ENCODE data around the gene RGS19.

RGS19 gene

DNA sequence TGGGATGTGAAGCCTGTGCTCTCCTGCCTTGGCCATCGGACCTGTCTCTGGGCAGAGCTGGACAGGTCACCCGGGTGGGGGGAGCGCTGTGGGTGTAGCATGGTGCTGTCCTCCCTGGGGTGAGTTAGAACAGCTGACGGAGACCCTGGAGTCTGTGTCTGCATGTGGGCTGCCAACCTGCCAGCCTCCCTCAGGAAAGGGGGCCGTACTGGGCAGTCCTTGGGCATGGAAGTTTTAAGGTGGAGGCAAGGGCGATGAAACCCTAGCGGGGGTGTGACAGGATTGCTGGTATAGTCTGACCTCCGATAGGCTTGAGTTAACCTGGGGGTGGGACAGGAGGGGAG is 32.3 kb downstream of the RGS19 start:
- DNase-seq = no peak

DNA sequence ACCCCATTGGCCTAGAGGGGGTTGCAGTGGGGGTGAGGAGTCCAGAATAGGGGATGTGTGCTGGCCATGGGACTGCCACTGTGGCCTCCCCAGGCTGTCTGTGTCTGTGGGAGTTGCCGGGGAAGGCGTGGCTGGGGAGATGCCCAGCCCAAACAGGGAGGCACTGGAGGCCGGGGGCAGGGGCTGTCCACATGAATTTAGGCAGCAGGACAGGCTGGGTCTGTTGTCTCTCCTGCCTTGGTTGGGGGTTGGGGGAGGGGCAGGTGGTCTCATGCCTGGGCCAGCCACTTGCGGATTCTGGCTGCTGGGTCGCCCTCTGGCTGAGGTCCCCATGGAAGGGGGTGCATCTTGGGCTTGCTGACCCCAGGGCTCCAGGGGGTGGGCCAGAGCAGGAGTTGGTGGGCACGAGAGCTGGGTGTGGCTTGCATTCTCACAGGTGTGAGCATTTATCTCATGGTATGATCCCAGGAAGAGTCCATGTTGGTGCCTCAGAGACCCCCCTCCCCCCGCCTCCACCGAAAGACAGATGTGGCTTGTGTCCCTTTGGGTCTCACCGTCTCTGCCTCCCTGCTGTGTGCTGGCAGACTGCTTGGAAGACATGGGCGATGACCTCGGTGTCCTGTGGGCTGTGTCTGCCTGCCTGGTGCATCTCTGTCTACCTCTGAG is 33.8 kb downstream of the RGS19 start:
- DNase-seq = no peak

DNA sequence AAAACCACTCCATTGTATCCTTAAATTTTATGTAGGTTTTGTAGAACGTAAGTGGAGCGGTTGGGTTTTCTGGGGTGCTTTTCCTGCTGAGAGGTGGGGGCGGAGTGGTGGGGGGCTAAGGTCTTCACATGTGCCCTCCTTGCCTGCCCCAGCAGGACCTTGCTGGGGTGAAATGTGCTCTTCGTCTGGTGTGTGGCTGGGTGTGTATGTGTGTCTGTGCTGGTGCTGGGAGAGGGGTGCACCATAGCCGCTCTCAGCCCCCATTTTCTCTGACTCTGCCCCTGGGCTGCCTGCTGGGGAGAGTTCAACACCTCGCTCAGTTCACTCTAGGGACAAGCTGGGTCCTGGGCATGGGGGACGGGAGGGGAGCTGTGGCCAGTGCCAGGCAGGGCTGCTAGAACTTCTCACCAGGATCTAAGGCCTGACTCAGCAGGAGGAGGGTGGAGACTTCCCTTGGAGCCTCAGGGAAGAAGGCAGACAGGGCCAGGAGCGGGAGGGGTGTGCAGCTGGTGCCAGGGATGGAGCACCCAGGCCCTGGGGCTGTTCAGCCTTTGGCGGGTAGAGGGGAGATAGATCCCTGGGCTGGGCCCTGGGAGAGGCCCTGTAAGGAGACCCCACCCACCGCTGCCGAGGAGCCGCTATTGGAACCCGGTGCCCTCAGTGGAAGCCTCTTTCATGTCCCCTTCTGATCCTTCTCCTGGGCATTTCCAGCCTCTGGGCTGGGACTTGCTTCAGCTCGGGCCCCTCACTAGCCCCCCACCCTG is 34.7 kb downstream of the RGS19 start:
- DNase-seq = no peak

DNA sequence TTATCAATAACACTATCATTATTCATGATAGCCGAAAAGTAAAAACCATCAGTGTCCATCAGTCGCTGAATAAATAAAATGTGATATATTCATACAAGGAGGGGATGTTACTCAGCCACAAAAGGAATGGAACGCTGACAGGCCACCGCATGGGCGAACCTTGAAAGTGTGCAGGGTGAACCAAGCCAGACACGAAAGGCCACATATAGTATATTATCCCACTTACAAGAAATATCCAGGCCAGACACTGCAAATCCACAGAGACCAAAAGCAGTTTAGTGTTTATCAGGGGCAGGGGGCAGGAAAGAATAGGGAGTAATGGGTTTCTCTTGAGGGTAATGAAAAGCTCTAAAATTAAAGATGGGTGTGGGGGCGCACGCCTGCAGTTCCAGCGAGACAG is 35.5 kb downstream of the RGS19 start:
- no peak for DNase-seq

DNA sequence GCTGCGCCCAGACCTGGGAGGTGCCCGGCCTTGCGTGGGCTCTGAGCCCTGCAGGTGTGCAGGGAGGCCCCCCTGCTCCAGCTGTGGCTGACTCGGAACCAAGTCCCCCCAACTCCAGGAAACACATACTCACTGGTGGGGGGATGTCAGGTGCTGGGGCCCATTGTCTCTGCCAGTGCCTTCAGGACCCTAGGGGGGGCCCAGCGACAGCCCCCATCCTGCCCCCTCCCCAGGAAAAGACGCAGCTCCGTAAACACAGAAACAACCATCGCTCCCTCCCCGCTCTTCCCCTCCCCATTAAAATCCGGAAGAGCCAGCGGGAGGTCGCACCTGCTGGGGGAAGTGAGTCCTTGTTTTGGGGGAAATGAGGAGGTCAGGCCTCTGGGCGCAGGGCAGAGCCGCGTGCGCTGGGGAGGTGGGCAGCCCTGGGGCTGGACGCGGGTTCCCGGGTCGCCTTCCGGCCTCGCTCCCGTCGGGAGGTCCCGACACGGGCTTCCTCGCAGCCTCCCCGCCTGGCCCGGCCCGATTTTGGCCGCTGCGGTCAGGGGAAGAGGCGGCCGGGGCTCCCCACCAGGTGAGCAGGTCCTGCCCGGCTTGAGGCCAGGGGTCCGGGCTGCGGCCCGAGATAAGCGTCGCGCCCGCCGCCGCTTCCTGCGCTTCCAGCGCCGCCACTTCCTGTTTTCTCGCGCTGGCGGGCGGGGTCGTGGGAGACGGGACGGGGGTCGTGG is 37.1 kb downstream of the RGS19 start:
- DNase-seq = no peak

DNA sequence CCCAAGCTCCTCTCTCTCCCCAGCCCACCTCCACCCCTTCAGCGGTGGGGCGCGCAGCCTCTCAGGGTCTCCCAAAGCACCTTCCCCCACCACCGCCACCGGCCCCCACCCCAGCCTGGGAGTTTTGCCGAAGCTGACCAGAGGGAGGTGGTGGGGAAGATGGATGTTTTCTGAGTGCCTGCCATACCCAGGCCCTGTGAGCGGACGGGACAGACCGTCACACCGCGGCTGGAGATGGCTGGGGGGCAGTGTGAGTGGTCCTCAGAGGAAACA is 37.6 kb downstream of the RGS19 start:
- no peak for DNase-seq

DNA sequence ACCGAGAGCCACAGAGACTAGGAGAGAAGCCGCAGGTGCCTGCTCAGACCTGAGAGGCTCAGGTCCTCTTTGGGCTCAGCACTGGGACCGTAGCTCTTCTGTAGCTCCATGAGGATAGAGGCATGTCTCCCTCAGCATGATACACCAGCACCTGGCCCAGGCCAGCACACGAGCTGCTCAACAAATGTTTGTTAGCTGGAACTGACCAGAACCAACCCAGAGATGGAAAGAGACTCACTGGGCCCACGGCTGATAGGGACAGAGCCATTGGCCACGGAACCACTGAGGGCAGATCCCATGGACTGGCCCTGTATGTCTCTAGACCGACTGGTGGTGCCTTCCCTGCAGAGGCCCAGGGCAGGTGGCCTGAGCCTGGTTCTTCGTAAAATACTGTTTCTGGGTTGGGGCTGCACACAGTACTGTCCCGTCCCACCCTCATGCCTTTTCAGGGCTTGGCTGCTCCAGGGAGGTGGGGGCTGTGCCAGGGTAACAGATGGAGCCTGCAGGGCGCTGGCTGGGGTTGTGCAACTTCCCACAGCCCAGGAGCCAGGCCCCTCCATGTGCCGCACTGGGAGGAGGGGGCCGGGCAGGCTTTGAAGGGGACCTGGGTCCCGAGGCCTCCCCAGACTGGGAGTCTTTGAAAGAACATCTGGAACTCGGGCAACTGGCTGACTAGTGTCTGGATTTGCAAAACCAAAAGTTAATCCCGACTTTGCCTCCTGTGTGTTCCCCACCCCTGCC is 38.1 kb downstream of the RGS19 start:
- DNase-seq = no peak

DNA sequence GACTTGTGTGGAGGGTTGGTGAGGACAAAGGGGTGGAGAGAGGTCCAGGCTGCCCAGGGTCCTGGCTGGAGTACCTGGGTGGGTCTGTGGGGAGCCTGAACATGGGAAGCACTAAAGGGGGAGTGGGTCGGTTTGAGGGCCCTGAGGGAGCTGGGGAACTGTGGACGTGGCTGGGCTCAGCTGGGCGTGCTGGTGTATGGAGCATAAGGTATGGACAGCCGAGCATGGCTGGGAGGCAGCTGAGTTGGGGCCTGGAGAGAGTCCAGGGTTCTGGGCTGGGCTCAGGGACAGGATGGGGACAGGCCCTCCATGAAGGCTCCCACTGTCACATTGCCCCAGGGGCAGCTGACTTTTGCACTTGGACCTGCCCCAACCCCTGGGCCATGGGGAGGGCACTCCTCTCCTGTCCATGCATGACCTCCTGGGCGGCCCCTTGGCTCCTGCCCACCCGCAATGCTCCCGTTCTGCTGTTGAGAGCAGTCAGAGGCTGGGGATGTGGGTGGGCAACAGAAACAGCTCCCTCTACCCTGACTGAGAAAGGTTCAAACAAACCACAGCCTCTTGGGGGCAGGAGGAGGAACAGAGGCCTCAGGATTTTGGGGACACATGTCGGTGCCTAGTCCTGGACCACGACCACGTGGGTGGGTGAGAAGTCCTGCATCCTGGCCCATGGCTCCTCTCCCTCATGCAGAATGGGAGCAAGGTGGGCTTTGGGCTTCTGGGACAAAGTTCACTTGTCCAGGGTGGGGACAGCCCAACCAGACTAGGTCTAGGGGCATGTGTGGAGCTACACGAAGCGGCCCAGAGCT is 38.9 kb downstream of the RGS19 start:
- DNase-seq = no peak

DNA sequence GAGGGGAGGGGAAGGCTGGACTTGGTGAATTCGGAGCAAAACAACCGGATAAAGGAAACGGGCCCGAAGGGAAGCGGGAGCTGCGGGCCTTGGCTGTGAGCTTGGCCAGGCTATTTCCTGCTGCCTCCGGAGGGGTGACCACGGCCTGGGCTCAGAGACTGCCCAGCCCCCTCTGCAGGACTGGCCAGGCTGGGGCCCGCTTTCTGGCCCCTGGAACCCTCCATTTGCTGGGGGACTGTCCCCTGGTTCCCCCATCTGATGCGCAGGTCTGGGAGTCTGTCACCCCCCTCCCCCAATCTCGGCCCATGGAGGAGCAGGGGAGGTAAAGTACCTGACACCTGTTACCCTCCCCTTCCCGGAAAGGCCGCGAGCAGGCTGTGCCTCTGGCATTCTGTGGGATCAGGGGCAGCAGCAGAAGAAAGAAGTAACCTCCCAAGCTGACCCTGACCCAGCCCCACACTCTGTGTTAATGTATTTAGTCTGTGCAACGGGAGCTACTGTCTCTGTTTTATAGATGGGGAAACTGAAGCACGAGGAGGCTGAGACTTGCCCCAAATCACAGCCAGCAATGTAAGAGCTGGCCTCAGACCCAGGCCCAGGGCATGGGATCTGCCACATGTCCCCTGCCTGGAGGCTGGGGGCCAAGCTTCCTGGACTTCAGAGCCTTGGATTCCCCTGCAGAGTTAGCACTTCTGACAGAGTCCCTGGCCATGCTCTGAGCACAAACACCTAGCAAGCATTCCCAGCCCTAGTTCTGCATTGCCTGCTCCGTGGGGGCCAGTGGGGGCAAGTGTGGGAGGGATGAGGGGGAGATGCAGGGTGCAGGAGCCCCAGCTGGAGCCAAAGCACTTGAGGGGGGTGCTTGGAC is 39.8 kb downstream of the RGS19 start:
- no peak for DNase-seq

DNA sequence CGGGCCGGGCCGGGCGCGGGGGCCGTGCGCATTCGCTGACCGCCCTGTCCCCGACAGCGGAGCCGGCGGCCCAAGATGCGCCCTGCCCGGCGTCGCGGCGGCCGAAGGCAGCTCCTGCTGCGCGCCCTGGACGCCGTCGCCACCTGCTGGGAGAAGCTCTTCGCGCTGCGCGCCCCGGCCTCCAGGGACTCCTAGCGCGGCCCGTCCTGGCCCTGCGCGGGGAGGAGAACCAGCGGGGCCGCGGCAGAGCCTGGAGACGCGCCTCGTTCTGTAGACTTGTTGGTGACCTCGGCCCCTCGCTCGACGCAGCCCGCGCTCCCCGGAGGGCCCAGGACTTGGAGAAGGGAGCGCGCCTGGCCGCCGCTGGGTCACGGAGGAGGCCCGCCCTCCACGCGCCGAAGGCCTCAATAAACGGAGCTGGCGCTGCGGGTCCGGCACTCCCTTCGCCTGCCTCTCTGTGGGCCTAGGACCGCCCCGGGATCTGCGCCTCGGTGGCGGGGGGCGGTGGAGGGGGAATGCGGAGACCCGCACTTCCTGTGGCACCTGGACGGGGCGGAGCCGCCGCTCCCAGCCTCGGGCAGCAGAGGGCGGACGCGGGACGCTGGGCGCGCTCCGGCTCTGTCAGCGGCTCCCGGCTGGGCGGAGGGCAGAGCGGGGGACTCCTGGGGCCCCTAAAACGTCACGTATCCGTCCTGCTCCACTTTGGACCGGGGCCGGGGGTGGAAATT is 40.6 kb downstream of the RGS19 start:
- peak; percentile 79 for DNase-seq

DNA sequence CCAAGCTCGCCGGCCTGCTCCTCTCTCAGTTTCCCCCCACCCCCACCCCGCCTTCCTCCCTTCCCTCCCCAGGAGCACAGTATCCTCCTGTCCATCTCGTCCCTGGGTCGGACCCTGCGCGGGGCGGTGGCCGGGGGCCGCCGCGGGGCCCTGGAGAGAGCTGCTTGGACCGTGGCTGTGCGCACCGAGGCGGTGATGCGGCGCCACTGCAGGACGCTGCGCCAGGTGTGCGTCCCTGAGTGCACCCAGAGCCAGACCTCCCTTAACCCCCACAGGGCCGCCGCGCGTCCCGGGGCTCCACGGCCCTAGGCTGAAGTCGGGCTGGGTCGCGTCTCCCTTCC is 41.1 kb downstream of the RGS19 start:
- DNase-seq = no peak

DNA sequence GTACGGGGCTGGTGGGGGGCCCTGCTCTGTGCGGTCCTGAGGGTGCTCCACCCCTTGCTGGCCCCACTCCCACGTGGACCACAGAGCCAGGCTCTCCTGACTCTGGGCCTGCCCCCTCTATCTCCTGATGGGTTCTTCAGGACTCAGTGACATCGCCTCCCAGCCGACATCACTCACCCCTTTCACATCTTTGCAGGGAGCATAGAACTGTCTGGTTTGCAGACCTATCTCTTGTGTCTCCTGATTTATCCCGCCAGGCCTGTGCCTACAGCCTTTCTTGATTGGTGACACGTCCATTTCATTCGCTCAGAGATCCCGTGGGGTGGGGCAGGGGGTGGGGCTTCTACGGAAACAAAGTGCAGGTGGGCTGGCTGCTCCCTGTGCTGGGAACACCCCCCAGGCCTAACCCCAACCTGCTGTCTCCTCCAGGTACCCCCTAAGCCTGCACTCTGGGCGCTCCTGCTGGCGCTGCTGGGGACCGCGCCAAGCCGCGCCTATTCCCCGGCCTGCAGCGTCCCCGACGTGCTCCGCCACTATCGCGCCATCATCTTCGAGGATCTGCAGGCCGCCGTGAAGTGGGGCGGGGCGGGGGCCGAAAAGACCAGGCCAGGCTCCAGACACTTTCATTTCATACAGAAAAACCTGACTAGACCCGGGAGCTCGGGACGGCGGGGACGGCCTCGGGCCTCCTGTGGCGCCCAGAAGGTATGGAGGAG is 41.7 kb downstream of the RGS19 start:
- DNase-seq = no peak

DNA sequence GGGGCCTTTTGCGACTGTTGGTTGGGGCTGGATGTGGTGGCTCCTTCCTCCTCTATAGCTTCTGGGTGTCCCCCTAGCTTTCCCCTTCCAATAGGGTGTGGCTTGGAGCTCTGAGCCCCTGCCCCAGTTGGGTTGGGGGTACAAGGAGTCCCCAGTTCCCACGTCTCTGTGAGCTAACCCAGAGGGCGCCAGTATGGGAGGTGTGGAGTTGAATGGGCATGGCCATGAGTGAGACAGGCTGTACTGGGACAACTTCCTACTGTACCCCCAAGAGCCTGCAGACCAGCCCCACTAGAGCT is 42.2 kb downstream of the RGS19 start:
- DNase-seq = no peak

DNA sequence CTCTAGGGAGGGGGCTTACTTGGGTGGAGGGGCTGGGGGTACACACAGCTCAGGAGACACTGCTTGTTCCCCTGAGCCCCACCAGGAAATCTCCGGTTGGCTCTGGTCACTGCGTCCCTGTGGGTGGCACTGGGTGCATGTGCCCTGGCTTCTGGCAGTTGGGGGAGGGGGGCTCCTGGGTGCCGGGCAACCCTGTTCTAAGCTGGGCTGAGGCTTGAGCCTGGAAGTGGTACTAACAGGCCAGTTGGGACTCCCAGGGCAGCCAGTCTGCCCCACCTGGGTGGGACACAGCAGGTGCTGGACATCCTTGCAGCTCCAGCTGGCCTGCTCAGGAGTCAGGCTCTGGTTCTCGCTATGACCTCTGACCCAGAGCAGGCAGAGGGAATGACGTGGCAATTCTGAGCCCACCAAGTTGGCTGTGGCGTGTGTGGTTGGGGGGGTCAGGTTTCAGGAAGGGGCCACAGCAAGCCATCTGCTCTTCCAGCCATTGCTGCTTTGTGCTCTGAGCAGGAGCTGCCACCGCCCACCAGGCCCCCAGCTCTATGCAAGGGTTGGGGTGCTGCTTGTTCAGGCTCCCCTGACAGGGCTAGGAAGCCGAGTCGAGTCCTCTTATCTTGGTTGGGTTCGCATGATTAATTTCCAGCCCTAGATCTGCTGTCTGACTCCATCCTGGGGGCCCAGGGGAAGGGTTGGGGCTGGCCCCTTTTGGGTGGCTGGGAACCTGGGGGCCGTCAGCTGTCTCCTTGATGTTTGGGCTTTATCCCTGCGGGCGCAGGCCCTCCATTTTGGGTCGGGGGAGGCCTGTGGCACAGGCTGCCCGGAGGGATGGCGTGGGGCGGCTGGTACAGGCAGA is 42.7 kb downstream of the RGS19 start:
- DNase-seq = no peak

DNA sequence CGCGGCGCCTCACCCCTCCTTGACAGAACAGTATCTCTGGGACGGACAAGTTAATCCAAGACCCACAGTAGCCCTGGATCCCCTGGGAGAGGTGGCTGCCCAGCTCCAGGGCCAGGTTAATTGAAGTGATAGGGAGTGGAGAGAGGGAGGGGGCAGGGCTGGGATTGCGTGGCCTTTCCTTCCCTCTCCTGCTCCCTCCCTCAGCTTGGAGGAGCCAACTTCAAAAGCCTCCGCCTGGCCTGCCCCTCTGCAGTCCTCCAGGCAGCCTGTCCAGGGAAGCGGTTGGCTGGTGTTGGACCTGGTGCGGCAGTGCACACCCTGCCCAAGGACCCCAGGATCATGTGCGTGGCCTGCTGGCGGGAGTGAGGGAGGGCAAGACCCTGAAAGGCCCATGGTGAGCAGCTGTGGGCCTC is 43.4 kb downstream of the RGS19 start, which contains the start of gene C20orf204:
Gene C20orf204 (plus strand): TSS at position 250 of the 413 bp plus-strand sequence. CDS start 142 bp downstream, at position 392.
- no peak for DNase-seq

DNA sequence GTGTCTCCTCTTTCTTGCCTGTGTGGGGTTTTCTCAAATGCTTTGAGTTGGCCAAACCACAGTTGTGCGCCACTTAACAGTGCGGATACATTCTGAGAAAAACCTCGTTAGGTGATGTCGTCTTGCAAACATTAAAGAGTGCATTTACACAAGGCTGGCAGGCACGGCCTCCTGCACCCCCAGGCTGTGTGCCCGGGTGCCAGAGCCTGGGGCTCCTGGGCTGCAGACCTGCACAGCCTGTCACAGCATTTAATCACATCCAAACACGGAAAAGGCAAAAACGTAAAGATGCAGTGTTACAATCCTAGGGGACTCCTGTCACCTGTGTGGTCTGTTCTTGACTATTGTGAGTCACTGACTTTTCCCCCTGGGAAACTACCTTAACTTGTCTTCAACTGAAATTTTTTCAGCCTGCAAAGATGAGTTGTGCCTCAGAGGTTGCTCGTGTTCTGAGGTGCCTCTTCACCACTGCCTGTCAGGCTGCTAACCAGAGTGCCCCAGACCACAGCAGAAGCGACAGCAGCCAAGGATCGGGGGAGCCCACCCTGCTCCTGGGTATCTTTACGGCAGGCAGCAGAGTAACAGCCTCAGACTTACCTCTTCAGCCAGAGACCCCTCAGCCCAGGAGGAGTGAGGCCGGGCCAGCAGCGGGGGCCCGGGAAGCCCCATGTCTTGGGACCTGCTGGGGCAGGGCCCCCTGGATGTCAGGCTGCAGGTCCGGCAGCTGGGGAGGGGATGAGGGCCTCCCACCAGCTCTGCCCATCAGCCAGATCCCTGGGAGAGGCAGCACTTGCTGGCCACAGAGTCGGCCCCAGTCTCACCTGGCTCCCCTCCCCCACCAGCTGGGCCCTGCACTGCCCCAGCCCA is 44.0 kb downstream of the RGS19 start:
- peak; percentile 50 for DNase-seq

DNA sequence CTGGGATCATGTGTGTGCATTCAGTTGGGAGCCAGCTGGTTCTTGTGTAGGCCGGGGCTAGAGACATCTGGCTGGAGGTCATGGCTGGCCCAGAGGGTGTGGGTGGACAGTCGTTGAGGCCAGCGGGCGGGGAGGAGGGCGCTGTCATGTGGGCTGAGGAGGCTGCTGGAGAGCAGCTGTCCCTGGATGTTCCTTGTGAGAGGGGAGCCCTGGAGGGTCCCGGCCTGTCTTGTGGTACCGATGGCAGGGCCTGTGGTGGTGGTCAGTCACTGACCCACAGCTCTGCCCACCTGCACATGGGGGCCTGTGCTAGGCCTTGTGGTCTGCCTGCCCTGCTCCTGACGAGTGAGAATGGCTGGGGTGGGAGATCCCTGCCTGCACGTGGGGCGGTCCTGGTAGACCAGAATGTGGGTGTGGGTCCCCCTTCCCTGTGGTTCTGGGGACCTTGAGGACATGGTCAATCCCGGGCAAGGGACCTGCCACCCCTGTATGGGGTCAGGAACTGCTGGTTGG is 45.3 kb downstream of the RGS19 start:
- DNase-seq = no peak

All from CD4-positive, alpha-beta T cell treated with Interleukin-17A for 1 hour (primary cell).